ENCODE results near the gene GCLM. TPM values are rescaled to one million over a fixed set of nuclear protein-coding genes. Genes with fewer than 3 reads are reported as not detected.

Gene GCLM
- polyA plus RNA-seq (2011; rRNA removed) (160 and 163 TPM in 2 replicates), polyA plus RNA-seq (2017; fragmentation: RNase III; extraction: RNeasy Plus Mini Kit Qiagen cat#74134 plus additional on column Dnase treatment) (90.2 to 100 TPM (median 92.3 TPM) in 3 replicates), polyA minus RNA-seq (2011; rRNA and poly(A)+ RNA removed) (63.5 and 66.8 TPM in 2 replicates)
- polyA plus RNA-seq (2012; cell fraction: cytosol; rRNA removed), result 41.0 and 50.0 TPM in 2 replicates
- 15.8 and 16.0 TPM in 2 replicates for polyA plus RNA-seq (2012; cell fraction: nucleus; rRNA removed)

- H3K27ac ChIP-seq, result peak within 1 kb of the TSS; percentile 96 to 100
- ATAC-seq (peak; percentile 94 to 96), DNase-seq (ENCODE audit: low read depth in 1 of 2, low spot score in 1 of 2) (peak; percentile 68 to 95), FAIRE-seq (no peak)
- under 1% methylated on average over 12 of the region's 102 CpGs for WGBS (ENCODE audit: missing lambda C conversion rate)
- H3K4me3 ChIP-seq, result peak within 1 kb of the TSS; percentile 92
- ChIA-PET CTCF (interaction anchor here (0.6 to 2.1 kb wide), 32 partner anchors 10 to 344 kb away, joined by 3 to 15 read pairs (median 4); no protein-coding TSS in a partner anchor), POLR2A (interaction anchor here (0.6 to 2.7 kb wide), 4 partner anchors 29 to 1077 kb away, joined by 3 to 11 read pairs (median 4); no protein-coding TSS in a partner anchor)
- peak within 1 kb of the TSS; percentile 91 for H3K4me2 ChIP-seq
- peaks cover 14% of the 10 kb centered on the region for H3K4me1 ChIP-seq
- H3K9me3 ChIP-seq, result 0 out of 3 replicates have a peak, but pooled peaks cover 4% of the 10 kb centered on the region
- TF ChIP-seq USF2 (IDR thresholded peaks at IDR 0.05) (no peak), CBX8 (IDR thresholded peaks at IDR 0.05) (no peak), NFE2L2 (conservative IDR thresholded peaks at IDR 0.05; ENCODE audit: low read length) (peak; percentile 99), KDM5A (IDR thresholded peaks at IDR 0.05) (no peak), GATA3 (IDR thresholded peaks at IDR 0.05; ENCODE audit: borderline replicate concordance) (no peak), NPAS2 (CRISPR knock-in tag; IDR thresholded peaks at IDR 0.05; ENCODE audit: borderline replicate concordance) (no peak), POLR2A (IDR thresholded peaks at IDR 0.05; ENCODE audit: low read length) (peak; percentile 39), MAX (IDR thresholded peaks at IDR 0.05) (peak; percentile 73; the same call in 1 of the 2 replicates), MAFK (IDR thresholded peaks at IDR 0.05; ENCODE audit: partially characterized antibody) (peak; percentile 100), RAD21 (conservative IDR thresholded peaks at IDR 0.05 in 1 of 2, IDR thresholded peaks at IDR 0.05 in 1 of 2) (peak in 1 of 2 experiments; percentile 65; a peak in 3 of 5 replicates), JUN (IDR thresholded peaks at IDR 0.05) (peak; percentile 56 to 91; a peak in 3 of 5 replicates), EP300 (IDR thresholded peaks at IDR 0.05) (peak in 1 of 2 experiments; percentile 53; a peak in 1 of 5 replicates), CBX2 (IDR thresholded peaks at IDR 0.05; ENCODE audit: borderline replicate concordance, low read depth) (no peak), MAZ (IDR thresholded peaks at IDR 0.05; ENCODE audit: borderline replicate concordance, low read depth, low read length) (no peak), FOSL2 (IDR thresholded peaks at IDR 0.05) (no peak), FOSL2 (CRISPR knock-in tag; IDR thresholded peaks at IDR 0.05) (peak; percentile 79), SMC3 (IDR thresholded peaks at IDR 0.05) (peak; percentile 66; the same call in 2 of the 3 replicates), BHLHE40 (IDR thresholded peaks at IDR 0.05; ENCODE audit: low read depth, low read length) (no peak), MYC (IDR thresholded peaks at IDR 0.05; ENCODE audit: borderline replicate concordance, low read length) (peak; percentile 81; the same call in 1 of the 2 replicates), CHD2 (IDR thresholded peaks at IDR 0.05; ENCODE audit: low read length, partially characterized antibody) (no peak), SREBF2 (IDR thresholded peaks at IDR 0.05) (no peak), HMGXB4 (CRISPR knock-in tag; IDR thresholded peaks at IDR 0.05; ENCODE audit: borderline replicate concordance) (no peak), FOXS1 (CRISPR knock-in tag; IDR thresholded peaks at IDR 0.05) (no peak), JUNB (IDR thresholded peaks at IDR 0.05) (no peak), RARB (CRISPR knock-in tag; IDR thresholded peaks at IDR 0.05) (no peak), HOXA7 (CRISPR knock-in tag; IDR thresholded peaks at IDR 0.05) (no peak), BCL3 (IDR thresholded peaks at IDR 0.05) (peak; percentile 63; the same call in 2 of the 3 replicates), HOXB13 (CRISPR knock-in tag; IDR thresholded peaks at IDR 0.05; ENCODE audit: low read depth) (no peak), TP53 (CRISPR knock-in tag; IDR thresholded peaks at IDR 0.05) (no peak), ZNF302 (CRISPR knock-in tag; IDR thresholded peaks at IDR 0.05) (no peak)
- TF ChIP-seq, protein P1, sequence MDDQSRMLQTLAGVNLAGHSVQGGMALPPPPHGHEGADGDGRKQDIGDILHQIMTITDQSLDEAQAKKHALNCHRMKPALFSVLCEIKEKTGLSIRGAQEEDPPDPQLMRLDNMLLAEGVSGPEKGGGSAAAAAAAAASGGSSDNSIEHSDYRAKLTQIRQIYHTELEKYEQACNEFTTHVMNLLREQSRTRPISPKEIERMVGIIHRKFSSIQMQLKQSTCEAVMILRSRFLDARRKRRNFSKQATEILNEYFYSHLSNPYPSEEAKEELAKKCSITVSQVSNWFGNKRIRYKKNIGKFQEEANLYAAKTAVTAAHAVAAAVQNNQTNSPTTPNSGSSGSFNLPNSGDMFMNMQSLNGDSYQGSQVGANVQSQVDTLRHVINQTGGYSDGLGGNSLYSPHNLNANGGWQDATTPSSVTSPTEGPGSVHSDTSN (IDR thresholded peaks at IDR 0.05), result no peak
- TF ChIP-seq, protein P2, sequence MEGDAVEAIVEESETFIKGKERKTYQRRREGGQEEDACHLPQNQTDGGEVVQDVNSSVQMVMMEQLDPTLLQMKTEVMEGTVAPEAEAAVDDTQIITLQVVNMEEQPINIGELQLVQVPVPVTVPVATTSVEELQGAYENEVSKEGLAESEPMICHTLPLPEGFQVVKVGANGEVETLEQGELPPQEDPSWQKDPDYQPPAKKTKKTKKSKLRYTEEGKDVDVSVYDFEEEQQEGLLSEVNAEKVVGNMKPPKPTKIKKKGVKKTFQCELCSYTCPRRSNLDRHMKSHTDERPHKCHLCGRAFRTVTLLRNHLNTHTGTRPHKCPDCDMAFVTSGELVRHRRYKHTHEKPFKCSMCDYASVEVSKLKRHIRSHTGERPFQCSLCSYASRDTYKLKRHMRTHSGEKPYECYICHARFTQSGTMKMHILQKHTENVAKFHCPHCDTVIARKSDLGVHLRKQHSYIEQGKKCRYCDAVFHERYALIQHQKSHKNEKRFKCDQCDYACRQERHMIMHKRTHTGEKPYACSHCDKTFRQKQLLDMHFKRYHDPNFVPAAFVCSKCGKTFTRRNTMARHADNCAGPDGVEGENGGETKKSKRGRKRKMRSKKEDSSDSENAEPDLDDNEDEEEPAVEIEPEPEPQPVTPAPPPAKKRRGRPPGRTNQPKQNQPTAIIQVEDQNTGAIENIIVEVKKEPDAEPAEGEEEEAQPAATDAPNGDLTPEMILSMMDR (IDR thresholded peaks at IDR 0.05), result peak; percentile 87
- TF ChIP-seq, protein P3, sequence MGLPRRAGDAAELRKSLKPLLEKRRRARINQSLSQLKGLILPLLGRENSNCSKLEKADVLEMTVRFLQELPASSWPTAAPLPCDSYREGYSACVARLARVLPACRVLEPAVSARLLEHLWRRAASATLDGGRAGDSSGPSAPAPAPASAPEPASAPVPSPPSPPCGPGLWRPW (IDR thresholded peaks at IDR 0.05), result no peak
These were observed at the start of gene GCLM for GRCh38 chr1:93909146-93910050. GCLM (minus strand) TSS chr1:93909430; CDS start chr1:93909163, 267 bp downstream.

Data from A549 (cell line).